Cardiac muscle cell (in vitro differentiated cells and primary cell): ENCODE results near the gene GALNT14. TPM values are rescaled to one million over a fixed set of nuclear protein-coding genes. Genes with fewer than 3 reads are reported as not detected.

Source experiments
- DNase-seq, 2 donors: peaks; one replicate each; pipeline versions ENCODE4 v3.0.0 to v3.0.0-alpha.2; 2010 to 2017; ENCODE audit warnings: low read depth in 1 of 2, low spot score in 1 of 2
- H3K27ac ChIP-seq: fragments of 200-600 bp; sonication (generic); 2 replicates; pipeline ENCODE4 v1.5.1; 2016
- H3K27me3 ChIP-seq: fragments of 200-600 bp; sonication (generic); 2 replicates; pipeline ENCODE4 v1.6.0; 2016; ENCODE audit warnings: control low read depth
- H3K36me3 ChIP-seq: fragments of 200-600 bp; sonication (generic); 2 replicates; pipeline ENCODE4 v1.5.1; 2016; ENCODE audit warnings: control low read depth
- H3K4me1 ChIP-seq: fragments of 200-600 bp; sonication (generic); 2 replicates; pipeline ENCODE4 v1.8.1; 2017; ENCODE audit warnings: low read depth, mild to moderate bottlenecking, mixed run types
- H3K4me3 ChIP-seq: fragments of 200-600 bp; sonication (generic); 2 replicates; pipeline ENCODE4 v1.5.1; 2016; ENCODE audit warnings: mild to moderate bottlenecking
- H3K9me3 ChIP-seq: fragments of 200-600 bp; sonication (generic); 2 replicates; pipeline ENCODE4 v1.5.1; 2017; ENCODE audit warnings: low read depth, mild to moderate bottlenecking, control low read depth
- CTCF ChIP-seq: IDR thresholded peaks from 2 replicates; pipeline ENCODE4 v1.5.1; 2012; ENCODE audit warnings: low read depth, mild to moderate bottlenecking, low read length
- polyA plus RNA-seq: library from polyadenylated mRNA; unstranded; fragments of >200 nt; fragmentation: Nextera tagmentation; extraction: Ambion mirVana; gene quantifications from 2 replicates; pipeline ENCODE4 v1.2.1, GENCODE V29; 2016
- total RNA-seq: library from RNA; depleted of rRNA; stranded (reverse); fragments of >200 nt; gene quantifications from 2 replicates; pipeline ENCODE4 v1.2.3, GENCODE V29; 2016

GALNT14 gene
- total and polyA plus RNA-seq, 2 experiments from 2014 or later, result 0.84 to 1.1 TPM

- no peak for DNase-seq
- Histone ChIP-seq H3K4me3 (no peak overlapping the region), H3K27ac (no peak overlapping the region), H3K9me3 (no peaks in the 10 kb centered on the region), H3K27me3 (no peaks in the 10 kb centered on the region), H3K36me3 (no peaks in the 10 kb centered on the region), H3K4me1 (peaks cover under 1% of the 10 kb centered on the region)
- no peak for TF ChIP-seq CTCF
Observed at GRCh38 chr2:31014516-31014915, 123.7 kb downstream of the GALNT14 start.

GRCh38 chr2:31013301-31013700 lies 124.9 kb downstream of the GALNT14 start:
- no peaks in the 10 kb centered on the region for H3K4me1 ChIP-seq
- H3K9me3 ChIP-seq, result no peaks in the 10 kb centered on the region
- H3K27me3 ChIP-seq, result no peaks in the 10 kb centered on the region
- H3K4me3 ChIP-seq, result no peak overlapping the region
- DNase-seq, result no peak
- no peak overlapping the region for H3K27ac ChIP-seq
- TF ChIP-seq CTCF, result no peak
- no peaks in the 10 kb centered on the region for H3K36me3 ChIP-seq

- Histone ChIP-seq H3K9me3 (no peaks in the 10 kb centered on the region), H3K4me1 (no peaks in the 10 kb centered on the region), H3K36me3 (no peaks in the 10 kb centered on the region), H3K27ac (no peak overlapping the region), H3K4me3 (no peak overlapping the region), H3K27me3 (no peaks in the 10 kb centered on the region)
- no peak for TF ChIP-seq CTCF
- DNase-seq, result no peak
Observed at GRCh38 chr2:31012406-31012805, 125.8 kb downstream of the GALNT14 start.

GRCh38 chr2:31011587-31011986 lies 126.7 kb downstream of the GALNT14 start:
- peaks cover 7% of the 10 kb centered on the region for H3K4me1 ChIP-seq
- no peak overlapping the region for H3K4me3 ChIP-seq
- no peak for TF ChIP-seq CTCF
- no peaks in the 10 kb centered on the region for H3K36me3 ChIP-seq
- H3K27me3 ChIP-seq, result no peaks in the 10 kb centered on the region
- DNase-seq, result no peak
- no peaks in the 10 kb centered on the region for H3K9me3 ChIP-seq
- H3K27ac ChIP-seq, result no peak overlapping the region

- no peak for DNase-seq
- H3K4me1 ChIP-seq, result peaks cover 22% of the 10 kb centered on the region
- H3K27ac ChIP-seq, result no peak overlapping the region
- no peaks in the 10 kb centered on the region for H3K9me3 ChIP-seq
- no peaks in the 10 kb centered on the region for H3K27me3 ChIP-seq
- no peaks in the 10 kb centered on the region for H3K36me3 ChIP-seq
- H3K4me3 ChIP-seq, result no peak overlapping the region
- TF ChIP-seq CTCF, result no peak
Observed at GRCh38 chr2:31008561-31009114, 129.6 kb downstream of the GALNT14 start.
